ENCODE data around the gene CDCA4.

CDCA4 gene

GRCh38 chr14:104965561-104966231 lies 55.2 kb downstream of the CDCA4 start:
- DNase-seq, result no peak

- DNase-seq, result no peak
Measured at GRCh38 chr14:104964546-104964945, 56.3 kb downstream of the CDCA4 start.

Data from anterior cingulate cortex (tissue), 58 donors.